Dermis blood vessel endothelial cell (primary cell): ENCODE data around the gene NCOA5. TPM values are rescaled to one million over a fixed set of nuclear protein-coding genes. Genes with fewer than 3 reads are reported as not detected.

Experiments used
- DNase-seq: peaks from one replicate; pipeline ENCODE4 v3.0.0; 2010
- total RNA-seq: library from RNA; depleted of rRNA; stranded (reverse); fragments of >200 nt; gene quantifications from 2 replicates; pipeline ENCODE4 v1.2.3, GENCODE V29; 2014

Gene NCOA5
- total RNA-seq, 1 donor from 2014 or later, result 16.7 TPM

GRCh38 chr20:46034039-46034438, 55.7 kb downstream of the NCOA5 start:
- no peak for DNase-seq

- DNase-seq, result no peak
Observed at GRCh38 chr20:46031701-46032254, 58.0 kb downstream of the NCOA5 start.

- DNase-seq, result no peak
Observed at GRCh38 chr20:46031014-46031569, 58.7 kb downstream of the NCOA5 start.

GRCh38 chr20:46030284-46031013, 59.3 kb downstream of the NCOA5 start:
- DNase-seq, result no peak

GRCh38 chr20:46028772-46029371, 60.9 kb downstream of the NCOA5 start, which contains the start of gene SLC12A5:
Gene SLC12A5, plus strand, starts transcription at chr20:46029215. Its CDS starts 130 bp downstream, at chr20:46029345.
- DNase-seq, result no peak

GRCh38 chr20:46028110-46028509, 61.7 kb downstream of the NCOA5 start:
- no peak for DNase-seq

GRCh38 chr20:46027245-46027853, 62.4 kb downstream of the NCOA5 start:
- peak; percentile 71 for DNase-seq

GRCh38 chr20:46025376-46025783, 64.4 kb downstream of the NCOA5 start:
- no peak for DNase-seq

- no peak for DNase-seq
Observed at GRCh38 chr20:46023999-46024398, 65.8 kb downstream of the NCOA5 start.

GRCh38 chr20:46023148-46023484, 66.6 kb downstream of the NCOA5 start:
- DNase-seq, result no peak

GRCh38 chr20:46022411-46023147, 67.2 kb downstream of the NCOA5 start:
- peak; percentile 66 for DNase-seq

GRCh38 chr20:46021361-46022359, 68.1 kb downstream of the NCOA5 start:
- peak; percentile 52 for DNase-seq

- DNase-seq, result no peak
Observed at GRCh38 chr20:46020555-46020954, 69.2 kb downstream of the NCOA5 start.

GRCh38 chr20:46018611-46019010, 71.2 kb downstream of the NCOA5 start:
- DNase-seq, result no peak

- DNase-seq, result no peak
Observed at GRCh38 chr20:46018112-46018511, 71.7 kb downstream of the NCOA5 start.

GRCh38 chr20:46017272-46017671, 72.5 kb downstream of the NCOA5 start:
- no peak for DNase-seq

GRCh38 chr20:46014517-46015396, 75.0 kb downstream of the NCOA5 start:
- DNase-seq, result no peak

GRCh38 chr20:46013829-46014516, 75.8 kb downstream of the NCOA5 start:
- DNase-seq, result peak; percentile 71

GRCh38 chr20:46013322-46013828, 76.4 kb downstream of the NCOA5 start:
- no peak for DNase-seq
